ENCODE results near the gene MEX3D.

DNA sequence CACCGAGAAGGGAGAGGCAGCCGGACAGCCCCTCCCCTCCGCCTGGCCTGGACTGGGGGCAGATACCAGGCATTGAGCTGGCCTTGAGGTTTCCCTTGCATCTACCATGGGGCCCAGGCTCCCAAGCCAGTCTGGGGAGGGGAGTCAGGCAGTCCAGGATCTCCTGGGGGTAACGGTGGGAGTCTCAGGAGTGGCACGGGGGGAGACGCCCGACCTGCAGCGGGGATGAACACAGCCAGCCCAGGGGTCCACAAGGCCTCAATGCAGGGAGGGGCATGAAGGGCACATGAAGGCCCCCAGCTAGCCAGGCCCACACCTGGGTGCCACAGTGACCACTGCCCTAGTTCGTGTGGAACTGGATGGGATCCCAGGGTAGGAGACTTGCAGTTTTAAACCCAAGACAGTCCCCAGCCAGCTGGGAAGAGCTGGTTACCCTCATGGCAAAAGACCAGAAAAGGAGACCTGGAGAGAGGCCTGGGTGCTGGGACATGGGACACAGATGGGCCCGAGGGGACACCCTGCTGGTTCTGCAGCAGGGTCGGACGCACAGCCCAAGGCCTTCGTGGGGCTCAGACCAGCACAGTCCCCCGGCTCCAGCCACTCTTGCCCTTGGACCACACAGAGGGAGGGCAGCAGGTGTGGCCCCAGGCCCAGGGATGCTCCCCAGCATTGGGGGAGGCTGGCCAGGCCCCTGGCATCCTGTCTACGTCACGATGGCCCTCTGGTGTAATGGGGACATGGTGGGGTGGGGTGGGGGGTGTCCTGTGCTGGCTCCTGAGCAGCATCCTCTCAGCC is 41.8 kb upstream of the MEX3D start:
- no peak for TF ChIP-seq POLR2A (IDR thresholded peaks at IDR 0.05)
- TF ChIP-seq, protein P1, sequence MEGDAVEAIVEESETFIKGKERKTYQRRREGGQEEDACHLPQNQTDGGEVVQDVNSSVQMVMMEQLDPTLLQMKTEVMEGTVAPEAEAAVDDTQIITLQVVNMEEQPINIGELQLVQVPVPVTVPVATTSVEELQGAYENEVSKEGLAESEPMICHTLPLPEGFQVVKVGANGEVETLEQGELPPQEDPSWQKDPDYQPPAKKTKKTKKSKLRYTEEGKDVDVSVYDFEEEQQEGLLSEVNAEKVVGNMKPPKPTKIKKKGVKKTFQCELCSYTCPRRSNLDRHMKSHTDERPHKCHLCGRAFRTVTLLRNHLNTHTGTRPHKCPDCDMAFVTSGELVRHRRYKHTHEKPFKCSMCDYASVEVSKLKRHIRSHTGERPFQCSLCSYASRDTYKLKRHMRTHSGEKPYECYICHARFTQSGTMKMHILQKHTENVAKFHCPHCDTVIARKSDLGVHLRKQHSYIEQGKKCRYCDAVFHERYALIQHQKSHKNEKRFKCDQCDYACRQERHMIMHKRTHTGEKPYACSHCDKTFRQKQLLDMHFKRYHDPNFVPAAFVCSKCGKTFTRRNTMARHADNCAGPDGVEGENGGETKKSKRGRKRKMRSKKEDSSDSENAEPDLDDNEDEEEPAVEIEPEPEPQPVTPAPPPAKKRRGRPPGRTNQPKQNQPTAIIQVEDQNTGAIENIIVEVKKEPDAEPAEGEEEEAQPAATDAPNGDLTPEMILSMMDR (IDR thresholded peaks at IDR 0.05), result no peak

Data from right lobe of liver (tissue), 4 donors.